Measurements from ENCODE around the gene GLUL. TPM values are rescaled to one million over a fixed set of nuclear protein-coding genes. Genes with fewer than 3 reads are reported as not detected.

GLUL gene
- total RNA-seq, 3 donors from 2014 or later (not counting 1 experiment from before 2014, with no cell fraction given), result 128 to 420 (median 134) TPM

DNA sequence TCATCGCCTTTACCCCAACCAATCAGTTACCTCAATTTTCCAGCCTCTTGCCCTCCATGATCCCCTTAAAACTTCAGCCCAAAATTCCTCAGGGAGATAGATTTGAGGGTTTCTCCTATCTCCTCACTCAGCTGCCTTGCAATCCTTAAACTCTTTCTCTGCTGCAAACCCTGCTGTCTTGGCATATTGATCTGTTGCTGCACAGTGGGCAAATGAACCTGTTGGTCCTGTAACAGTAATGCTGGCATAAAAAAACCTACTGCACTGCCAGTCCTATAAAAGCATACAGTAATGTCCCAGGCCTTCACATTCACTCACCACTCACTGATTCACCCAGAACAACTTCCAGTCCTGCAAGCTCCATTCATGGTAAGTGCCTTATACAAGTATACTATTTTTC is 14.0 kb upstream of the GLUL start:
- 100% methylated on average over 1 of the region's 1 CpG for WGBS (ENCODE audit: insufficient coverage)
- ATAC-seq, result no peak

DNA sequence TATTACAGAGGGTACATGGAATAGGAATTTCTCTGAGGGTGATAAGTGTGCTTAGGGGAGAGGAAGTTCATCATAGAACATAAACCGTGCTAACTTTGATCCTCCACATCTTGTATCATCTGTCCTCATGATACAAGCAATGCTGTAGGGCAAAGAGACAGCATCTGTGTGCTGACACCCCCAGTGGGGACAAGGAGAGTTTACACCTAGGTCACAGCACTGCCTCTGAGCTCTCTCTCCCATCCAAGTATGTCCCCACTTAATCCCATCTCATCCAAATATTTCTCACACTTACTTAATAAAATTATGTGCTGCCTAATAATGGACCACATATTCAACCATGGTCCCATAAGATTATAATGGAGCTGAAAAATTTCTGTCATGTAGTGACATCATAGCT is 13.2 kb upstream of the GLUL start:
- no peaks in the 10 kb centered on the region for H3K9me3 Mint-ChIP-seq
- Histone ChIP-seq H3K27ac (ENCODE audit: low read length) (no peak overlapping the region), H3K27me3 (ENCODE audit: control insufficient read depth, insufficient read depth, low read length) (peaks cover 14% of the 10 kb centered on the region), H3K36me3 (ENCODE audit: control insufficient read depth, insufficient read depth, low read length) (no peaks in the 10 kb centered on the region), H3K9me3 (ENCODE audit: control insufficient read depth, insufficient read depth, low read length) (no peaks in the 10 kb centered on the region), H3K4me1 (ENCODE audit: control insufficient read depth, insufficient read depth, low read length) (no peaks in the 10 kb centered on the region), H3K4me3 (ENCODE audit: low read length) (no peak overlapping the region)
- no peaks in the 10 kb centered on the region for H3K4me1 Mint-ChIP-seq
- H3K27me3 Mint-ChIP-seq (ENCODE audit: low read depth in 2 of 2), result peaks cover 7 to 58% of the 10 kb centered on the region in 2 donors
- DNase-seq, result no peak
- no peak for ATAC-seq
- TF ChIP-seq, protein P1, sequence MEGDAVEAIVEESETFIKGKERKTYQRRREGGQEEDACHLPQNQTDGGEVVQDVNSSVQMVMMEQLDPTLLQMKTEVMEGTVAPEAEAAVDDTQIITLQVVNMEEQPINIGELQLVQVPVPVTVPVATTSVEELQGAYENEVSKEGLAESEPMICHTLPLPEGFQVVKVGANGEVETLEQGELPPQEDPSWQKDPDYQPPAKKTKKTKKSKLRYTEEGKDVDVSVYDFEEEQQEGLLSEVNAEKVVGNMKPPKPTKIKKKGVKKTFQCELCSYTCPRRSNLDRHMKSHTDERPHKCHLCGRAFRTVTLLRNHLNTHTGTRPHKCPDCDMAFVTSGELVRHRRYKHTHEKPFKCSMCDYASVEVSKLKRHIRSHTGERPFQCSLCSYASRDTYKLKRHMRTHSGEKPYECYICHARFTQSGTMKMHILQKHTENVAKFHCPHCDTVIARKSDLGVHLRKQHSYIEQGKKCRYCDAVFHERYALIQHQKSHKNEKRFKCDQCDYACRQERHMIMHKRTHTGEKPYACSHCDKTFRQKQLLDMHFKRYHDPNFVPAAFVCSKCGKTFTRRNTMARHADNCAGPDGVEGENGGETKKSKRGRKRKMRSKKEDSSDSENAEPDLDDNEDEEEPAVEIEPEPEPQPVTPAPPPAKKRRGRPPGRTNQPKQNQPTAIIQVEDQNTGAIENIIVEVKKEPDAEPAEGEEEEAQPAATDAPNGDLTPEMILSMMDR (IDR thresholded peaks at IDR 0.05), result no peak
- no peak overlapping the region for H3K4me3 Mint-ChIP-seq
- H3K27ac Mint-ChIP-seq, result no peak overlapping the region
- intact Hi-C loops (cut with micrococcal nuclease), result no loop called here
- no peaks in the 10 kb centered on the region for H3K36me3 Mint-ChIP-seq
- WGBS (ENCODE audit: insufficient coverage), result 100% methylated on average over 1 of the region's 1 CpG

More for the DNA sequence above, 14.0 kb upstream of the GLUL start:
- Histone ChIP-seq H3K36me3 (ENCODE audit: control insufficient read depth, insufficient read depth, low read length) (no peaks in the 10 kb centered on the region), H3K9me3 (ENCODE audit: control insufficient read depth, insufficient read depth, low read length) (no peaks in the 10 kb centered on the region), H3K27ac (ENCODE audit: low read length) (no peak overlapping the region), H3K4me1 (ENCODE audit: control insufficient read depth, insufficient read depth, low read length) (no peaks in the 10 kb centered on the region), H3K4me3 (ENCODE audit: low read length) (no peak overlapping the region), H3K27me3 (ENCODE audit: control insufficient read depth, insufficient read depth, low read length) (peaks cover 14% of the 10 kb centered on the region)
- peaks cover 10 to 65% of the 10 kb centered on the region in 2 donors for H3K27me3 Mint-ChIP-seq (ENCODE audit: low read depth in 2 of 2)
- no peaks in the 10 kb centered on the region for H3K4me1 Mint-ChIP-seq
- H3K27ac Mint-ChIP-seq, result no peak overlapping the region
- intact Hi-C loops (cut with micrococcal nuclease), result no loop called here
- H3K9me3 Mint-ChIP-seq, result no peaks in the 10 kb centered on the region
- no peaks in the 10 kb centered on the region for H3K36me3 Mint-ChIP-seq
- TF ChIP-seq, protein P1 (IDR thresholded peaks at IDR 0.05), result no peak
- H3K4me3 Mint-ChIP-seq, result no peak overlapping the region
- no peak for DNase-seq

DNA sequence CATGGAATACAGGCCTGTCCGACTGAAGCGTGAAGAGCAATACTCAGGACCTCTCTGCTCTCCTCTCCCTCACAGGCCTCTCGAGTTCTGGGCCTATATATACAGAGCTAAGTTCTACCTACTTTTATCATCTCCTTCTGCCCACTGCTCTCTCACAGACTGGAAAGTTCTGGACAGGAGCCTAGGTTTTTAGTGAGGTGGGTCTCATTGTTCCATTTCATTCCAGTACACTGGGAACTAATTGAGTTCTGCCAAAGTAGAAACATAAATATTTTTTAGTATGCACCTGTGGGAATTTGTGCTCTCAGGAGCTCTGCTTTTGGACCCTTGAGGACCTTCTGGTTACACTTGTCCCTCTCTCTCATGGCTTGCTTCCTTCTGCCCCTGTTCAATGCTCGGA is 9.0 kb upstream of the GLUL start, which contains the start of gene TEDDM1:
Gene TEDDM1 (minus strand): TSS at position 101 of the 400 bp plus-strand sequence. CDS start 182 bp downstream, outside the sequence.
- Mint-ChIP-seq H3K36me3 (no peaks in the 10 kb centered on the region), H3K4me1 (peaks cover 6 to 7% of the 10 kb centered on the region in 2 donors), H3K27me3 (ENCODE audit: low read depth in 2 of 2) (peaks cover 6 to 24% of the 10 kb centered on the region in 2 donors), H3K4me3 (no peak within 1 kb of the TSS), H3K27ac (no peak within 1 kb of the TSS), H3K9me3 (no peaks in the 10 kb centered on the region)
- no peak within 1 kb of the TSS for H3K27ac ChIP-seq (ENCODE audit: low read length)
- ATAC-seq (no peak), DNase-seq (no peak)
- H3K27me3 ChIP-seq (ENCODE audit: control insufficient read depth, insufficient read depth, low read length), result peaks cover 5% of the 10 kb centered on the region
- intact Hi-C loops (cut with micrococcal nuclease), result no loop called here
- H3K36me3 ChIP-seq (ENCODE audit: control insufficient read depth, insufficient read depth, low read length), result no peaks in the 10 kb centered on the region
- H3K4me3 ChIP-seq (ENCODE audit: low read length), result no peak within 1 kb of the TSS
- 90% methylated on average over 4 of the region's 4 CpGs for WGBS (ENCODE audit: insufficient coverage)
- H3K4me1 ChIP-seq (ENCODE audit: control insufficient read depth, insufficient read depth, low read length), result peaks cover 4% of the 10 kb centered on the region
- TF ChIP-seq, protein P1 (IDR thresholded peaks at IDR 0.05), result no peak
- no peaks in the 10 kb centered on the region for H3K9me3 ChIP-seq (ENCODE audit: control insufficient read depth, insufficient read depth, low read length)

Data from natural killer cell (primary cell).